Measurements from ENCODE around the gene ALDOC.

ALDOC gene

GRCh38 chr17:28528327-28529012 lies 48.2 kb downstream of the ALDOC start:
- H3K36me3 ChIP-seq (ENCODE audit: control insufficient read depth in 1 of 2, insufficient read depth in 2 of 2, low read depth in 1 of 2, low read length in 2 of 2): no peaks in the 10 kb centered on the region
- H3K4me3 ChIP-seq (ENCODE audit: insufficient read depth in 1 of 2, low read depth in 1 of 2, low read length in 2 of 2): no peak overlapping the region
- no peak overlapping the region for H3K9ac ChIP-seq (ENCODE audit: low read length)
- no peak overlapping the region for H3K14ac ChIP-seq (ENCODE audit: low read length in 2 of 2)
- H3K4me2 ChIP-seq (ENCODE audit: low read length, poor library complexity, severe bottlenecking): no peak overlapping the region
- peaks cover 9 to 26% of the 10 kb centered on the region in 2 experiments for H3K27me3 ChIP-seq (ENCODE audit: control insufficient read depth in 1 of 2, insufficient read depth in 1 of 2, low read length in 2 of 2)
- H2BK120ac ChIP-seq (ENCODE audit: low read depth, low read length): no peak overlapping the region
- H3K23ac ChIP-seq (ENCODE audit: low read length in 2 of 2): no peak overlapping the region
- no peak overlapping the region for H2BK12ac ChIP-seq (ENCODE audit: low read length in 2 of 2)
- H2BK5ac ChIP-seq (ENCODE audit: low read depth, low read length, poor library complexity, severe bottlenecking): no peak overlapping the region
- H3K9me3 ChIP-seq (ENCODE audit: control insufficient read depth, low read length): no peaks in the 10 kb centered on the region
- no peak overlapping the region for H3K4ac ChIP-seq (ENCODE audit: low read depth in 1 of 2, low read length in 2 of 2)
- H4K8ac ChIP-seq (ENCODE audit: low read length): no peak overlapping the region
- no peak overlapping the region for H2AFZ ChIP-seq (ENCODE audit: low read depth, low read length)
- H3K27ac ChIP-seq (ENCODE audit: low read length, poor library complexity, severe bottlenecking): no peak overlapping the region
- H3K79me1 ChIP-seq (replicated peaks; ENCODE audit: low read length, poor library complexity, severe bottlenecking): no peaks in the 10 kb centered on the region
- no peak overlapping the region for H3K18ac ChIP-seq (ENCODE audit: low read depth in 1 of 2, low read length in 2 of 2)
- 71% methylated on average over 9 of the region's 9 CpGs for WGBS
- no peak overlapping the region for H2BK15ac ChIP-seq (ENCODE audit: low read depth, poor library complexity, severe bottlenecking)
- peaks cover 8% of the 10 kb centered on the region for H3K4me1 ChIP-seq (ENCODE audit: control insufficient read depth, insufficient read depth, low read depth, low read length)
- peak; percentile 23 for DNase-seq
- H4K91ac ChIP-seq (ENCODE audit: low read length): no peak overlapping the region
- H2AK5ac ChIP-seq (ENCODE audit: low read length, severe bottlenecking): no peak overlapping the region

GRCh38 chr17:28527859-28528258 lies 48.8 kb downstream of the ALDOC start:
- no peak overlapping the region for H3K27ac ChIP-seq (ENCODE audit: low read length, poor library complexity, severe bottlenecking)
- H2BK5ac ChIP-seq (ENCODE audit: low read depth, low read length, poor library complexity, severe bottlenecking): no peak overlapping the region
- H3K18ac ChIP-seq (ENCODE audit: low read depth in 1 of 2, low read length in 2 of 2): no peak overlapping the region
- H3K4ac ChIP-seq (ENCODE audit: low read depth in 1 of 2, low read length in 2 of 2): no peak overlapping the region
- H3K36me3 ChIP-seq (ENCODE audit: control insufficient read depth in 1 of 2, insufficient read depth in 2 of 2, low read depth in 1 of 2, low read length in 2 of 2): no peaks in the 10 kb centered on the region
- H3K9ac ChIP-seq (ENCODE audit: low read length): no peak overlapping the region
- no peak overlapping the region for H4K91ac ChIP-seq (ENCODE audit: low read length)
- no peak overlapping the region for H3K4me2 ChIP-seq (ENCODE audit: low read length, poor library complexity, severe bottlenecking)
- H3K27me3 ChIP-seq (ENCODE audit: control insufficient read depth in 1 of 2, insufficient read depth in 1 of 2, low read length in 2 of 2): peaks cover 9 to 24% of the 10 kb centered on the region in 2 experiments
- no peak overlapping the region for H2BK12ac ChIP-seq (ENCODE audit: low read length in 2 of 2)
- no peak overlapping the region for H3K4me3 ChIP-seq (ENCODE audit: insufficient read depth in 1 of 2, low read depth in 1 of 2, low read length in 2 of 2)
- H3K4me1 ChIP-seq (ENCODE audit: control insufficient read depth, insufficient read depth, low read depth, low read length): peaks cover 8% of the 10 kb centered on the region
- H3K23ac ChIP-seq (ENCODE audit: low read length in 2 of 2): no peak overlapping the region
- H3K79me1 ChIP-seq (replicated peaks; ENCODE audit: low read length, poor library complexity, severe bottlenecking): no peaks in the 10 kb centered on the region
- 69% methylated on average over 2 of the region's 2 CpGs for WGBS
- no peak overlapping the region for H2AK5ac ChIP-seq (ENCODE audit: low read length, severe bottlenecking)
- H3K14ac ChIP-seq (ENCODE audit: low read length in 2 of 2): no peak overlapping the region
- H2BK120ac ChIP-seq (ENCODE audit: low read depth, low read length): no peak overlapping the region
- H2AFZ ChIP-seq (ENCODE audit: low read depth, low read length): no peak overlapping the region
- no peak overlapping the region for H2BK15ac ChIP-seq (ENCODE audit: low read depth, poor library complexity, severe bottlenecking)
- no peak overlapping the region for H4K8ac ChIP-seq (ENCODE audit: low read length)
- no peak for DNase-seq
- no peaks in the 10 kb centered on the region for H3K9me3 ChIP-seq (ENCODE audit: control insufficient read depth, low read length)

GRCh38 chr17:28527181-28527681 lies 49.5 kb downstream of the ALDOC start:
- Histone ChIP-seq H3K36me3 (ENCODE audit: control insufficient read depth in 1 of 2, insufficient read depth in 2 of 2, low read depth in 1 of 2, low read length in 2 of 2) (no peaks in the 10 kb centered on the region), H3K9ac (ENCODE audit: low read length) (no peak overlapping the region), H3K18ac (ENCODE audit: low read depth in 1 of 2, low read length in 2 of 2) (no peak overlapping the region), H3K27ac (ENCODE audit: low read length, poor library complexity, severe bottlenecking) (no peak overlapping the region), H3K4me1 (ENCODE audit: control insufficient read depth, insufficient read depth, low read depth, low read length) (peaks cover 8% of the 10 kb centered on the region), H3K9me3 (ENCODE audit: control insufficient read depth, low read length) (no peaks in the 10 kb centered on the region), H2BK12ac (ENCODE audit: low read length in 2 of 2) (no peak overlapping the region), H2BK15ac (ENCODE audit: low read depth, poor library complexity, severe bottlenecking) (no peak overlapping the region), H3K27me3 (ENCODE audit: control insufficient read depth in 1 of 2, insufficient read depth in 1 of 2, low read length in 2 of 2) (peaks cover 9 to 18% of the 10 kb centered on the region in 2 experiments), H4K91ac (ENCODE audit: low read length) (no peak overlapping the region), H2AK5ac (ENCODE audit: low read length, severe bottlenecking) (no peak overlapping the region), H2AFZ (ENCODE audit: low read depth, low read length) (no peak overlapping the region), H3K4me3 (ENCODE audit: insufficient read depth in 1 of 2, low read depth in 1 of 2, low read length in 2 of 2) (no peak overlapping the region), H3K23ac (ENCODE audit: low read length in 2 of 2) (no peak overlapping the region), H3K79me1 (replicated peaks; ENCODE audit: low read length, poor library complexity, severe bottlenecking) (no peaks in the 10 kb centered on the region), H2BK120ac (ENCODE audit: low read depth, low read length) (no peak overlapping the region), H2BK5ac (ENCODE audit: low read depth, low read length, poor library complexity, severe bottlenecking) (no peak overlapping the region), H4K8ac (ENCODE audit: low read length) (no peak overlapping the region), H3K14ac (ENCODE audit: low read length in 2 of 2) (no peak overlapping the region), H3K4me2 (ENCODE audit: low read length, poor library complexity, severe bottlenecking) (no peak overlapping the region), H3K4ac (ENCODE audit: low read depth in 1 of 2, low read length in 2 of 2) (no peak overlapping the region)
- WGBS: 88% methylated on average over 2 of the region's 2 CpGs
- no peak for DNase-seq

- no peak overlapping the region for H3K4me2 ChIP-seq (ENCODE audit: low read length, poor library complexity, severe bottlenecking)
- H2BK15ac ChIP-seq (ENCODE audit: low read depth, poor library complexity, severe bottlenecking): no peak overlapping the region
- H3K4ac ChIP-seq (ENCODE audit: low read depth in 1 of 2, low read length in 2 of 2): no peak overlapping the region
- no peaks in the 10 kb centered on the region for H3K36me3 ChIP-seq (ENCODE audit: control insufficient read depth in 1 of 2, insufficient read depth in 2 of 2, low read depth in 1 of 2, low read length in 2 of 2)
- no peak overlapping the region for H2AFZ ChIP-seq (ENCODE audit: low read depth, low read length)
- DNase-seq: no peak
- no peak overlapping the region for H3K18ac ChIP-seq (ENCODE audit: low read depth in 1 of 2, low read length in 2 of 2)
- no peak overlapping the region for H3K4me3 ChIP-seq (ENCODE audit: insufficient read depth in 1 of 2, low read depth in 1 of 2, low read length in 2 of 2)
- H3K9ac ChIP-seq (ENCODE audit: low read length): no peak overlapping the region
- H2BK5ac ChIP-seq (ENCODE audit: low read depth, low read length, poor library complexity, severe bottlenecking): no peak overlapping the region
- no peak overlapping the region for H3K27ac ChIP-seq (ENCODE audit: low read length, poor library complexity, severe bottlenecking)
- WGBS: 86% methylated on average over 8 of the region's 8 CpGs
- H3K9me3 ChIP-seq (ENCODE audit: control insufficient read depth, low read length): no peaks in the 10 kb centered on the region
- no peak overlapping the region for H2BK12ac ChIP-seq (ENCODE audit: low read length in 2 of 2)
- H3K27me3 ChIP-seq (ENCODE audit: control insufficient read depth in 1 of 2, insufficient read depth in 1 of 2, low read length in 2 of 2): peaks cover 12 to 13% of the 10 kb centered on the region in 2 experiments
- H4K8ac ChIP-seq (ENCODE audit: low read length): no peak overlapping the region
- H3K79me1 ChIP-seq (replicated peaks; ENCODE audit: low read length, poor library complexity, severe bottlenecking): no peaks in the 10 kb centered on the region
- H3K23ac ChIP-seq (ENCODE audit: low read length in 2 of 2): no peak overlapping the region
- no peak overlapping the region for H4K91ac ChIP-seq (ENCODE audit: low read length)
- no peak overlapping the region for H3K14ac ChIP-seq (ENCODE audit: low read length in 2 of 2)
- no peak overlapping the region for H2AK5ac ChIP-seq (ENCODE audit: low read length, severe bottlenecking)
- no peak overlapping the region for H2BK120ac ChIP-seq (ENCODE audit: low read depth, low read length)
- peaks cover 9% of the 10 kb centered on the region for H3K4me1 ChIP-seq (ENCODE audit: control insufficient read depth, insufficient read depth, low read depth, low read length)
Observed at GRCh38 chr17:28526381-28526780, 50.3 kb downstream of the ALDOC start.
